KMS-11 (cell line): Measurements from ENCODE around the gene MYADM.

Experiments used
- H2AFZ ChIP-seq: fragments of 200-600 bp; sonication (generic); 2 replicates; pipeline ENCODE4 v1.6.1; 2016; ENCODE audit warnings: antibody characterized with exemption, mixed run types, low read depth
- H3K27ac ChIP-seq: fragments of 200-600 bp; sonication (generic); 2 replicates; pipeline ENCODE4 v1.6.1; 2016; ENCODE audit warnings: mild to moderate bottlenecking, mixed run types
- H3K27me3 ChIP-seq: fragments of 200-600 bp; sonication (generic); 2 replicates; pipeline ENCODE4 v1.6.1; 2017; ENCODE audit warnings: mild to moderate bottlenecking, low read depth, mixed run types, moderate library complexity; ENCODE audit not compliant: insufficient read depth
- H3K36me3 ChIP-seq: fragments of 200-600 bp; sonication (generic); 2 replicates; pipeline ENCODE4 v1.6.1; 2017; ENCODE audit warnings: mild to moderate bottlenecking, mixed run types; ENCODE audit not compliant: insufficient read depth
- H3K4me1 ChIP-seq: fragments of 200-600 bp; sonication (generic); 2 replicates; pipeline ENCODE4 v1.6.1; 2016; ENCODE audit warnings: mild to moderate bottlenecking, low read depth, mixed run types; ENCODE audit not compliant: poor library complexity, severe bottlenecking
- H3K4me2 ChIP-seq: fragments of 200-600 bp; sonication (generic); 2 replicates; pipeline ENCODE4 v1.7.0; 2016; ENCODE audit warnings: mild to moderate bottlenecking, mixed run types
- H3K4me3 ChIP-seq: fragments of 200-600 bp; sonication (generic); IDR thresholded peaks from 2 replicates; pipeline ENCODE4 v1.6.1; 2017; ENCODE audit warnings: low read depth, low read length, mixed read lengths; ENCODE audit not compliant: insufficient read depth
- H3K79me2 ChIP-seq: fragments of 200-600 bp; sonication (generic); 2 replicates; pipeline ENCODE4 v1.6.1; 2016; ENCODE audit warnings: low read depth, mixed run types; ENCODE audit not compliant: insufficient read depth
- H3K9ac ChIP-seq: fragments of 200-600 bp; sonication (generic); 2 replicates; pipeline ENCODE4 v1.6.1; 2016; ENCODE audit warnings: mild to moderate bottlenecking, mixed run types
- H4K20me1 ChIP-seq: fragments of 200-600 bp; sonication (generic); 2 replicates; pipeline ENCODE4 v1.6.1; 2016; ENCODE audit warnings: mild to moderate bottlenecking, mixed run types; ENCODE audit not compliant: insufficient read depth
- TF ChIP-seq, protein P1 (sequence below): fragments of 200-600 bp; sonication (generic); conservative IDR thresholded peaks from 2 replicates; pipeline ENCODE4 v1.6.1; 2017; ENCODE audit warnings: low read depth, mild to moderate bottlenecking, antibody characterized with exemption, low read length, moderate library complexity, mixed read lengths

MYADM gene

DNA sequence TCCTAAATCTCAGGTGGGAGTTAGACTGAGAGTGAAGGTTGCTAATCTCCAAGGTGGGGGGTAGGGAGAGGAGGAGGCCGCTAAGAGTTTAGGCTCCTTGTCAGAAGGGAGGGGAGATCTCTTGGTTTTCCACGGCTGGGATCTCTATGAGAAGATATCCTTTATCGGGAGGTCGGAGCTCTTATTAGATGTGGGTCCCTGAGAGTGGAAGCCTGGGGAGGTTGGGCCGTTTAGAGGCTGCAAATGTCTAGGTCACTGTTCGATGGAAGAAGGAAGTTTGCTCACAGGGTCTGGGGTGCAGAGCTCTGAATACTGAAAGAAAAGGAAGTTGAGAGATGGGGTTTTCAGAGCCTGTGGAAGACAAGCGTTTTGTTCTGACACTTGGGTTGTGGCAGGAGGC lies 3.8 kb downstream of the MYADM start:
- H3K4me2 ChIP-seq: no peak overlapping the region

DNA sequence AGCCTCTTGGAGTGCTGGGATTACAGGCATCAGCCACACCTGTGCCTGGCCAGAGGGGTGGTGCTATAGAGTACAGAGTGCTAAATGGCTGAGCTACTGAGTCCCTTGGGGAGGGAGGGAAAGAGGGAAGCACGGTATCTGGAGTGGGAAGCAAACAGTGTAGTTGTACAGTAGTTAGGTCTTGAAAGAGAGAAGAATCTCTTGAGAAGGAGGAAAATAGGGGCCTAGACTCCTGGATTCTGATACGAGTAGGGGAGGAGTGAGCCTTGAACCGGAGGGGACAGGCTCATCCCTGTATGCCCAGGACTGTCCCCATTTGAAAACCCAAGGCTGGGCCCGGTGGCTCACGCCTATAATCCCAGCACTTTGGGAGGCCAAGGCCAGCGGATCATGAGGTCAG lies 5.1 kb downstream of the MYADM start:
- no peak overlapping the region for H3K27ac ChIP-seq
- no peaks in the 10 kb centered on the region for H3K79me2 ChIP-seq
- H3K4me3 ChIP-seq: no peak overlapping the region
- H3K9ac ChIP-seq: no peak overlapping the region
- H3K27me3 ChIP-seq: no peaks in the 10 kb centered on the region
- H3K4me1 ChIP-seq: no peaks in the 10 kb centered on the region
- H2AFZ ChIP-seq: no peak overlapping the region
- H3K36me3 ChIP-seq: no peaks in the 10 kb centered on the region
- no peaks in the 10 kb centered on the region for H4K20me1 ChIP-seq
- no peak overlapping the region for H3K4me2 ChIP-seq
- TF ChIP-seq, protein P1, sequence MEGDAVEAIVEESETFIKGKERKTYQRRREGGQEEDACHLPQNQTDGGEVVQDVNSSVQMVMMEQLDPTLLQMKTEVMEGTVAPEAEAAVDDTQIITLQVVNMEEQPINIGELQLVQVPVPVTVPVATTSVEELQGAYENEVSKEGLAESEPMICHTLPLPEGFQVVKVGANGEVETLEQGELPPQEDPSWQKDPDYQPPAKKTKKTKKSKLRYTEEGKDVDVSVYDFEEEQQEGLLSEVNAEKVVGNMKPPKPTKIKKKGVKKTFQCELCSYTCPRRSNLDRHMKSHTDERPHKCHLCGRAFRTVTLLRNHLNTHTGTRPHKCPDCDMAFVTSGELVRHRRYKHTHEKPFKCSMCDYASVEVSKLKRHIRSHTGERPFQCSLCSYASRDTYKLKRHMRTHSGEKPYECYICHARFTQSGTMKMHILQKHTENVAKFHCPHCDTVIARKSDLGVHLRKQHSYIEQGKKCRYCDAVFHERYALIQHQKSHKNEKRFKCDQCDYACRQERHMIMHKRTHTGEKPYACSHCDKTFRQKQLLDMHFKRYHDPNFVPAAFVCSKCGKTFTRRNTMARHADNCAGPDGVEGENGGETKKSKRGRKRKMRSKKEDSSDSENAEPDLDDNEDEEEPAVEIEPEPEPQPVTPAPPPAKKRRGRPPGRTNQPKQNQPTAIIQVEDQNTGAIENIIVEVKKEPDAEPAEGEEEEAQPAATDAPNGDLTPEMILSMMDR: no peak

More for the DNA sequence above, 3.8 kb downstream of the MYADM start:
- H3K9ac ChIP-seq: no peak overlapping the region
- H3K27ac ChIP-seq: no peak overlapping the region
- no peaks in the 10 kb centered on the region for H3K36me3 ChIP-seq
- no peaks in the 10 kb centered on the region for H3K79me2 ChIP-seq
- no peak overlapping the region for H2AFZ ChIP-seq
- H3K27me3 ChIP-seq: no peaks in the 10 kb centered on the region
- TF ChIP-seq, protein P1: no peak
- H3K4me1 ChIP-seq: no peaks in the 10 kb centered on the region
- no peak overlapping the region for H3K4me3 ChIP-seq
- no peaks in the 10 kb centered on the region for H4K20me1 ChIP-seq

DNA sequence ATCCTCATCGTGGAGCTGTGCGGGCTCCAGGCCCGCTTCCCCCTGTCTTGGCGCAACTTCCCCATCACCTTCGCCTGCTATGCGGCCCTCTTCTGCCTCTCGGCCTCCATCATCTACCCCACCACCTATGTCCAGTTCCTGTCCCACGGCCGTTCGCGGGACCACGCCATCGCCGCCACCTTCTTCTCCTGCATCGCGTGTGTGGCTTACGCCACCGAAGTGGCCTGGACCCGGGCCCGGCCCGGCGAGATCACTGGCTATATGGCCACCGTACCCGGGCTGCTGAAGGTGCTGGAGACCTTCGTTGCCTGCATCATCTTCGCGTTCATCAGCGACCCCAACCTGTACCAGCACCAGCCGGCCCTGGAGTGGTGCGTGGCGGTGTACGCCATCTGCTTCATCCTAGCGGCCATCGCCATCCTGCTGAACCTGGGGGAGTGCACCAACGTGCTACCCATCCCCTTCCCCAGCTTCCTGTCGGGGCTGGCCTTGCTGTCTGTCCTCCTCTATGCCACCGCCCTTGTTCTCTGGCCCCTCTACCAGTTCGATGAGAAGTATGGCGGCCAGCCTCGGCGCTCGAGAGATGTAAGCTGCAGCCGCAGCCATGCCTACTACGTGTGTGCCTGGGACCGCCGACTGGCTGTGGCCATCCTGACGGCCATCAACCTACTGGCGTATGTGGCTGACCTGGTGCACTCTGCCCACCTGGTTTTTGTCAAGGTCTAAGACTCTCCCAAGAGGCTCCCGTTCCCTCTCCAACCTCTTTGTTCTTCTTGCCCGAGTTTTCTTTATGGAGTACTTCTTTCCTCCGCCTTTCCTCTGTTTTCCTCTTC lies 6.3 kb downstream of the MYADM start:
- Histone ChIP-seq H3K4me2 (no peak overlapping the region), H3K4me3 (no peak overlapping the region), H2AFZ (no peak overlapping the region), H3K27me3 (0 out of 2 replicates have a peak, but pooled peaks cover 5% of the 10 kb centered on the region), H3K79me2 (no peaks in the 10 kb centered on the region), H3K4me1 (no peaks in the 10 kb centered on the region), H3K9ac (no peak overlapping the region), H4K20me1 (no peaks in the 10 kb centered on the region), H3K36me3 (no peaks in the 10 kb centered on the region), H3K27ac (no peak overlapping the region)
- TF ChIP-seq, protein P1: no peak

DNA sequence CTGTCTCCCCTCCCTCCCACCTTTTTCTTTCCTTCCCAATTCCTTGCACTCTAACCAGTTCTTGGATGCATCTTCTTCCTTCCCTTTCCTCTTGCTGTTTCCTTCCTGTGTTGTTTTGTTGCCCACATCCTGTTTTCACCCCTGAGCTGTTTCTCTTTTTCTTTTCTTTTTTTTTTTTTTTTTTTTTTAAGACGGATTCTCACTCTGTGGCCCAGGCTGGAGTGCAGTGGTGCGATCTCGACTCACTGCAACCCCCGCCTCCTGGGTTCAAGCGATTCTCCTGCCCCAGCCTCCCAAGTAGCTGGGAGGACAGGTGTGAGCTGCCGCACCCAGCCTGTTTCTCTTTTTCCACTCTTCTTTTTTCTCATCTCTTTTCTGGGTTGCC lies 6.9 kb downstream of the MYADM start:
- no peaks in the 10 kb centered on the region for H3K4me1 ChIP-seq
- no peaks in the 10 kb centered on the region for H3K79me2 ChIP-seq
- no peaks in the 10 kb centered on the region for H3K36me3 ChIP-seq
- 0 out of 2 replicates have a peak, but pooled peaks cover 5% of the 10 kb centered on the region for H3K27me3 ChIP-seq
- no peak overlapping the region for H3K4me3 ChIP-seq
- no peak overlapping the region for H3K4me2 ChIP-seq
- no peak overlapping the region for H2AFZ ChIP-seq
- no peak overlapping the region for H3K27ac ChIP-seq
- TF ChIP-seq, protein P1: no peak
- H3K9ac ChIP-seq: no peak overlapping the region
- no peaks in the 10 kb centered on the region for H4K20me1 ChIP-seq
